Measurements from ENCODE around the gene RAD51B.

DNA sequence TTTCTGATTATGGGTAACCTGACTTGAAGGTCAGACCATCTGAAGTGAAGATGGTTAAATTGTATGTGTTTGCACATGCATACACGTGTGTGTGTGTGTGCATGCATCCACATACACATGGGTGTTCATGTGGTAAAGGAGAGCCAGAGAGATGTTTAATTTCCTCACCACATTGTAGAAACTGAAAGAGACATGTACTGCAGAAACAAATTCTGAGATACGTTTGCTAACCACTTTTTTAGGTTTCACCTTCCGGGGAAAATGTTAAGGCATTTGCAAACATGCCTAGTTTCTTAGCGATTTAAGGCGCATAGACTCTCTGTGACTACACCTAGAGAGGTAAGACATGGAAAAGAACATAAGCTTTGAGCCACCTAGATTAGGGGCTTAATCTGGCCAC is 362.9 kb downstream of the RAD51B start:
- TF ChIP-seq, protein P1, sequence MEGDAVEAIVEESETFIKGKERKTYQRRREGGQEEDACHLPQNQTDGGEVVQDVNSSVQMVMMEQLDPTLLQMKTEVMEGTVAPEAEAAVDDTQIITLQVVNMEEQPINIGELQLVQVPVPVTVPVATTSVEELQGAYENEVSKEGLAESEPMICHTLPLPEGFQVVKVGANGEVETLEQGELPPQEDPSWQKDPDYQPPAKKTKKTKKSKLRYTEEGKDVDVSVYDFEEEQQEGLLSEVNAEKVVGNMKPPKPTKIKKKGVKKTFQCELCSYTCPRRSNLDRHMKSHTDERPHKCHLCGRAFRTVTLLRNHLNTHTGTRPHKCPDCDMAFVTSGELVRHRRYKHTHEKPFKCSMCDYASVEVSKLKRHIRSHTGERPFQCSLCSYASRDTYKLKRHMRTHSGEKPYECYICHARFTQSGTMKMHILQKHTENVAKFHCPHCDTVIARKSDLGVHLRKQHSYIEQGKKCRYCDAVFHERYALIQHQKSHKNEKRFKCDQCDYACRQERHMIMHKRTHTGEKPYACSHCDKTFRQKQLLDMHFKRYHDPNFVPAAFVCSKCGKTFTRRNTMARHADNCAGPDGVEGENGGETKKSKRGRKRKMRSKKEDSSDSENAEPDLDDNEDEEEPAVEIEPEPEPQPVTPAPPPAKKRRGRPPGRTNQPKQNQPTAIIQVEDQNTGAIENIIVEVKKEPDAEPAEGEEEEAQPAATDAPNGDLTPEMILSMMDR (IDR thresholded peaks at IDR 0.05) = no peak
- no peak for TF ChIP-seq POLR2AphosphoS5 (IDR thresholded peaks at IDR 0.05)
- no peak for TF ChIP-seq EP300 (IDR thresholded peaks at IDR 0.05)
